M059J (cell line): ENCODE data around the gene HBE1. TPM values are rescaled to one million over a fixed set of nuclear protein-coding genes. Genes with fewer than 3 reads are reported as not detected.
"Not testable (repeated sequence)": the region's sequence is repeated elsewhere in the genome, so short reads cannot be mapped to it uniquely, and the experiment has no call there.

Experiments used
- DNase-seq: peaks from one replicate; pipeline ENCODE4 v3.0.0-alpha.2; 2012; ENCODE audit warnings: low read depth
- total RNA-seq: library from RNA; depleted of rRNA; stranded (reverse); fragments of >200 nt; shearing (Covaris generic); gene quantifications from 2 replicates; pipeline ENCODE4 v1.2.3, GENCODE V29; 2014

The HBE1 gene
- total RNA-seq, 1 experiment from 2014 or later = 2.2 TPM

DNA sequence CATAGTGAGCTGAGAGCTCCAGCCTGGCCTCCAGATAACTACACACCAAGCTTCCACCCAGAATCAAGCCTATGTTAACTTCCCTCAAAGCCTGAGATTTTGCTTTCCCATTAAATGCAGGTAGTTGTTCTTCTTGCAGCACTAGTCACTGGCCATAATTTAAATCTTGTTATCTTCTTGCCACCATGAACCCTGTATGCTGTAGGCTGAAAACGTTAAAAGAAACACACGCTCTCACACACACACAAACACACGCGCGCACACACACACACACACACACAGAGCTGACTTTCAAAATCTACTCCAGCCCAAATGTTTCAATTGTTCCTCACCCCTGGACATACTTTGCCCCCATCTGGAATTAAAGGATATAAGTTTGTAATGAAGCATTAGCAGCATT, 16.3 kb downstream of the HBE1 start:
- DNase-seq = not testable (repeated sequence)

DNA sequence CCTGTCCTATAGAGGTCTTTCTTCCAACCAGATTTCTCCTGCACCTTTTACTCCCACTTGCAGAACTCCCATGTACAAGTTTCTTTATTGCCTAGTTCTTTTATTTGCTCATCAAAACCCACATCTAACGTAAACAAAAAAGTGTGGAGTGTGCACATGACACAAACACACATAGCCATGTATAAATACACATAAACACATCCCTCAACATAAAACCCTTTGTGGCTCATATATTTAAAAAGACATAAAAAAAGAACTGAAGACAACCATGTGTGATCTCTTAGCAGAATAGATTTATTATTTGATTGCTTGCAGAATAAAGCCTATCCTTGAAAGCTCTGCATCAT, 16.9 kb downstream of the HBE1 start:
- DNase-seq = no peak

DNA sequence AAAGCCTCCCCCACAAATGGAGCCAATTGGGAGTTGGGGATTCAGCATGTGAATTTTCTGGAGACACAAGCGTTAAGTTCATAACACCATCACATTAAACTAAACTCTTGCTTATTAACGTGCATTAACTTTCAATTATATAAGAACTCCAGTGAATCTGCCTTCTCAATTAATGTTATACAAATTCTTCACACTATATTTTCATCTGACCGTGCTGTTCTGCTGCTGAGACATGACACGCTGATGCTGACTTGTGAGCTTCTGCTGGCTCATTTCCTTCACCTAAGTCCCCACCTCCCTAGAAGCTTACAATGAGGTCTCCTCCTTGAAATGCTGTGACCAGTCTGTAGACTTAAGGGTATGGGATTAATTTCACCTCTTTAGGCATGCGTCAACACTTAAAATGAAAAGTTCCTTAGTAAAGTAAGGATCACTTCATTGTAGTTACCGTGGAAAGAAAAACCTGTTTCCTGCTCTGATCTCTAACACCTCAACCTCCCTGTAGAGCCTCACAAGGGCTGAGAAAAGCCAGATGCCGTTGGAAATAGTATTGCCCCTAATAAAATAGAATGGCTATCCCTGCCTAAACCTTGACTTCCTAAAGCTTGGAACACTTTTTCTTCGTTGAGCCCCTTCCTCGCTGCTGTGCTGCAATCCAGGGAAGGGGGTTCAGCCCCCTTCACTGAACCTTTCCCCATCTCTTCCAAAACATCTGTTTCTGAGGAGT, 17.4 kb downstream of the HBE1 start:
- DNase-seq = no peak

DNA sequence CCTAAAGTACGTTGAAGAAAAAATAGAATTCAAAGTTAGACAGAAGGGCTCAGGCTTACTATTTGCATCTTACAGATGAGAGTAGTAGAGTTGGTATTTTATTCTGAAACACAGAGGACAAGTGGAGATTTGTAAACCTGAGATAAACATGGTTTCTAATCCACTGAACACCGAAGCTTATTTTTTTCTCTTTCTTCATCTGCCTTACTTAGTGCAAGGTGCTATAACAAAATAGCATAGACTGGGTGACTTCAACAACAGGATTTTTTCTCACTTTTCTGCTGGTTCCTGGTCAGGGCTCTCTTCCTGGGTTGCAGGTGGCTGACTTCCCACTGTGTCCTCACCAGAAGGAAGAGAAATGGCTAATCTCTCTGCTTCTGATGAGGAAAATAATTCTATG, 18.0 kb downstream of the HBE1 start:
- no peak for DNase-seq

DNA sequence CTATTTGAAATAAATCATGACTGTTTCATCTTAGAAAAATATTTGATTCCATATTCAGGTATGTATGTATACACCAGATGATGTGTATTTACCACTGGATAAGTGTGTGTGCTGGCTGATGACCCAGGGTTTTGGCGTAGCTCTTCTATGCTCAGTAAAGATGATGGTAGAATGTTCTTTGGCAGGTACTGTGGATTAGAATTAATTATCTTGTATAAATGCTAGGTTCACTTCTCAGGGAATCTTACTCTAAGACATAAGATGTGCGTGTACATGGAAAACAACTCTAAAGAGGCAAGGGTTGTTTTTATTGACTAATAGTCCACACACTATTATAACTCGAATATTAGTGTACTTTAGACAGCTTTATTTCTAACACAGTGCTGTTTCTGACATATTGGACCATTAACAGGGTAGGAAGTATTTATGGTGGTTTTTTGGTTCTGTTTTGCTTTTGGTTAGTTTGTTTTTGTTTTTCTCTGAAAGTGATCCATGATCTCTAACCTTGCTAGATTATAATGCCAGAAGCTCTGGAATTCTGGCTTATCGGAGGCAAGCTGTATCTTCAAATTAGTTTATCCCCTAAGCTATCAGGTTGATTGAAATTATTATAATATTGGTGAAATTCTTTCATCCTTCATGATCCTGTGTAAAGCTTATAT, 19.1 kb downstream of the HBE1 start:
- no peak for DNase-seq

DNA sequence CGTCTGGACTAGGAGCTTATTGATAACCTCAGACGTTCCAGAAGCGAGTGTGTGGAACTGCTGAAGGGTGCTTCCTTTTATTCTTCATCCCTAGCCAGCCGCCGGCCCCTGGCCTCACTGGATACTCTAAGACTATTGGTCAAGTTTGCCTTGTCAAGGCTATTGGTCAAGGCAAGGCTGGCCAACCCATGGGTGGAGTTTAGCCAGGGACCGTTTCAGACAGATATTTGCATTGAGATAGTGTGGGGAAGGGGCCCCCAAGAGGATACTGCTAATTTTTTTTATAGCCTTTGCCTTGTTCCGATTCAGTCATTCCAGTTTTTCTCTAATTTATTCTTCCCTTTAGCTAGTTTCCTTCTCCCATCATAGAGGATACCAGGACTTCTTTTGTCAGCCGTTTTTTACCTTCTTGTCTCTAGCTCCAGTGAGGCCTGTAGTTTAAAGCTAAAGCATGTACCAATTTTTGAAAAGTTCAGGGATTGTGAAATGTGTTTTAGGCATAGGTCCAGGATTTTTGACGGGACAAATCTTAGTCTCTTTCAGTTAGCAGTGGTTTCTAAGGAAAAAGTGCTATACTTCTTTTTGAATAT, 19.8 kb downstream of the HBE1 start, which contains the start of gene HBG1:
Gene HBG1 (minus strand): TSS at position 51 of the 590 bp plus-strand sequence. CDS start 53 bp downstream, outside the sequence.
- DNase-seq = not testable (repeated sequence)

DNA sequence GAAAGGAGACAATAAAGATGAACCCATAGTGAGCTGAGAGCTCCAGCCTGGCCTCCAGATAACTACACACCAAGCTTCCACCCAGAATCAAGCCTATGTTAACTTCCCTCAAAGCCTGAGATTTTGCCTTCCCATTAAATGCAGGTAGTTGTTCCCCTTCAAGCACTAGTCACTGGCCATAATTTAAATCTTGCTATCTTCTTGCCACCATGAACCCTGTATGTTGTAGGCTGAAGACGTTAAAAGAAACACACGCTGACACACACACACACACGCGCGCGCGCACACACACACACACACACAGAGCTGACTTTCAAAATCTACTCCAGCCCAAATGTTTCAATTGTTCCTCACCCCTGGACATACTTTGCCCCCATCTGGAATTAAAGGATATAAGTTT, 21.2 kb downstream of the HBE1 start:
- DNase-seq = not testable (repeated sequence)

DNA sequence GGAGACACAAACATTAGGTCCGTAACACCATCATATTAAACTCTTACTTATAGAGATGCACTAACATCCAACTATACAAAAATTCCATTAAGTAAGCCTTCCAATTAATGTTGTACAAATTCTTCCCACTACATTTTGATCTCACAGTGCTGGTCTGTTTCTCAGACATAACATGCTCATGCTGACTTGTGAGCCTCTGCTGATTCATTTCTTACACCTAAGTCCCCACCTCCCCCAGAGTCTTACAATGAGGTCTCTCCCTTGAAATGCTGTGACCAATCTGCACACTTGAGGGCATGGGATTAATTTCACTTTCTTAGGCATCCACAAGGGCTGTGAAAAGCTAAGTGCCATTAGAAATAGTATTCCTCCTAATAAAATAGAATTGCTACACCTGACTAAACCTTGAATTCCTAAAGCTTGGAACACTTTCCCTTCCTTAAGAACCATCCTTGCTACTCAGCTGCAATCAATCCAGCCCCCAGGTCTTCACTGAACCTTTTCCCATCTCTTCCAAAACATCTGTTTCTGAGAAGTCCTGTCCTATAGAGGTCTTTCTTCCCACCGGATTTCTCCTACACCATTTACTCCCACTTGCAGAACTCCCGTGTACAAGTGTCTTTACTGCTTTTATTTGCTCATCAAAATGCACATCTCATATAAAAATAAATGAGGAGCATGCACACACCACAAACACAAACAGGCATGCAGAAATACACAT, 22.1 kb downstream of the HBE1 start:
- DNase-seq = peak; percentile 32

DNA sequence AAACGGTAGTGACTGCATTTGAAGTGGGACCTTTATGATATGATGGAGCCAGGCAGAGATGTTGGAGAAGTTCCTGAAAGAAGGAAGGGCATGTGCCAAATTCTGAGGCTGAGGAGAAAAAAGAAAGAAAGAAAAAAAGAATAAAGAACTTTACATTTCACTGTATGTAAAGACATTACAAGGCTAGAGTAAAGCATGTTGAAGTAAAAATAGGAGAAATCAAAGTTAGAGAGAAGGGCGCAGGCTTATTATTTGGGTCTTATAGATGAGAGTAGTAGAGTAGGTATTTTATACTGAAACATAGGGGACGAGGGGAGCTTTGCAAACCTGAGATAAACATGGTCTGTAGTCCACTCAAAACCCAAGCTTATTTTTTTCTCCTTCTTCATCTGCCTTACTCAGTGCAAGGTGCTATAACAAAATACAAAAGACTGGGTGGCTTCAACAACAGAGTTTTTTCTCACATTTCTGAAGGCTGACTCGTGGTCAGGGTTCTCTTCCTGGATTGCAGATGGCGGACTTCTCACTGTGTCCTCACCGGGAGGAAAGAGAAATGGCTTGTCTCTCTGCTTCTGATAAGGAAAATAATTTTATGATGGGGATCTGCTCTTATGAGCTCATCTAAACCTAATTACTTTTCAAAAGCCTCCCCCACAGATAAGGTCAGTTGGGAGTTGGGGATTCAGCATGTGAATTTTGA, 22.8 kb downstream of the HBE1 start:
- DNase-seq = no peak

DNA sequence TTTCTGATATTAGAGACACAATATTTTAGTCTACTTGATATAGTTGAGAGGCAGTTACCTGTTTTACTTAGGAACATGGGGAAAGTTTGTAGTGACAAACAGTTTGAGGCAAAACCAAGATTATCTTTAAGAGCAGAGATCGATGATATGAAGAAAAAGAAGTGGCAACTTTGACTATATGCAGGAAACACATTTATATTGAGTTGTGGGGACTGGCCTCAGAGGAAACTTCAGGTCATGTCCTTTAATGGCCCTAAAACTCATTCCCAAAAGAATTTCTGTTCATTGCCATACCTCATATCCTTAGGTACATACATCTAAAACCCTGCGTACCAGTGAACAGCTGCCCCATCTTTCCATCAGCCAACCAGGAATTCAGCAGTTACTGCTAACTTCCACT, 24.6 kb downstream of the HBE1 start:
- no peak for DNase-seq

DNA sequence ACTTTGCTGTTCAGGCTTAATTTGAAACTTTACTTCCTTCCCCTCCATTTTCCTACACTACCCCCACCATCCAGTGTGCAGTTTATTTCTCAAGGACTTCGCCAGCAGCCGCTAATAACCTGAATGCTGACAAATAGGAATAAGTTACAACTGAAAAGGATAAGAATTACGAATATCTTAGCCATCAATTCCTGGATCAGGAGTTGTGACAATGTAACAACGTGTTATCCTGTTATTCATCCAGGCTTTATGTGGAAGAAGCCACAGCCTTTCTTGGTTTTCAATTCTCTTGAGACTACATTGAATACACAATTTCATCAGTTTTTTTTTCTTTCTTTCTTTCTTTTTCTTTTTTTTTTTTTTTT, 25.9 kb downstream of the HBE1 start:
- no peak for DNase-seq

DNA sequence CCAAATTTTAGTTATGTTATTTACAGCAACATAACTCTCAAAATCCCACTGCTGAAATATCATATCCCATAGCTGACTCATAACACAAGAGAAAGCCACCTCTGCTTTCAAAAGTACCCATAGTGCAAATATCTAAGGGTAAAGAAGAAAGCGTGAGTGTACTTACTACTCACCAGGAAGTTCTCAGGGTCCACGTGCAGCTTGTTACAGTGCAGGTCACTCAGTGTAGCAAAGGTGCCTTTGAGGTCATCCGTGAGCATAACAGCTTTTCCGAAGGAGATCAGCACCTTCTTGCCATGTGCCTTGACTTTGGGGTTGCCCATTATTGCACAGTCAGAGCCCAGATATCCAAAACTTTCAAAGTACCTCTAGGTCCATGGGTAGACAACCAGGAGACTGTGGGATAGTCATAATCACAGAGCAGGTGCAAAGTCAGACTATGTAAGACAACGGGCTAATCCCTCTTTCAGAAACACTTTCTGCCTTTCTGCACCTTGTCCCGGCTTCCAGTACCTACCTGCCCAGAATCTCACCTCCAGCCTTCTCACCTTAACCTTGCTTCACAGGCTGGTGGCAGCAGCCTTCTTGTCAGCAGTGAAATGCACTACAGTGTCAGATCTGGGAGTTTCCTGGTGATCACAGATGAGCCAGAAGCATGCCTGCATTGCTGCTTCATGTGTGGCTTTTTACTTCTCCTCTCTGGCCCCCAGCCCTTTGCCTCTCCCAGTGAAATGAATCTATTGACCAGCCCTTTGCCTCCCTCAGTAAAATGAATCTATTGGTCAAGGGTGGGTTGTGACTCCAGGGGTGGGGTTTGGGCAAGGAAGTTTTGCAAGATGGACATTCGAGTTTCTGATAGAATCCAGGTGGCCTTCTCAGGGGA, 26.6 kb downstream of the HBE1 start:
- peak; percentile 8 for DNase-seq

DNA sequence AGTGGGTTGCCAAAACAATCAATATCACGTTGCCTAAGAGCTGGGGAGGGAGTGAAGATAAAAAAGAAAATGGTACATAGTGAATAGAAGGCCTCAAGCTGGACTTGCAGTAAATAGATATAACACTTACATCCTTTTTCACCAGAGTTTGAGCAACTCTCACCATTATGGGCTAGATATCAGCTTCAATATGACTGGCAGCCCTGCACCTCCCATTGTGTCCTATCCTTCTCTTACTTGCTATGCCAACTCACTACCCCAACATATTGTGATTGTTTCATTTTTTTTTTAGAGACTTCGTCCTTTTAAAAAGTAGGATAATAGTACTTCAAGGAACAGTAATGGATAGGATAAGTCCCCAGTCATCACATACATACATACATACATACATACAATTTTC, 27.5 kb downstream of the HBE1 start:
- DNase-seq = no peak

DNA sequence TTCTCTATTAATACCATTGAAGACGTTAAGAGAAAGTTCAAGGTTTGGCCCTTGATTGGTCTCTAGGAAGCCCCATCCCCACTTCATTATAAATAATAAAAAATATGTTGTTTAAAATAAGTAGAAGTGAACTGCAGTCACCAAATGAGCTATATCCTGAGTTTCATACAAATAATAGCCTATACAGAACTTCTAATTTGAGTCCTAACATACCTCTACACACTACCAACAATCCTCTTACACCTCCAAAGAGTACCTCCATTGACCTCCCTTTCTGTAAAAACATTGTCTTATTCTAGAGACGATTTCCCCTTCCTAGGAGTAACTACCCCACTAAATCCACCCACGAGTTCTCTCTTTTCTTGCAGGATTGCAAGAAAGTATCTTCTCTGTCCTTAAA, 28.3 kb downstream of the HBE1 start:
- DNase-seq = no peak

DNA sequence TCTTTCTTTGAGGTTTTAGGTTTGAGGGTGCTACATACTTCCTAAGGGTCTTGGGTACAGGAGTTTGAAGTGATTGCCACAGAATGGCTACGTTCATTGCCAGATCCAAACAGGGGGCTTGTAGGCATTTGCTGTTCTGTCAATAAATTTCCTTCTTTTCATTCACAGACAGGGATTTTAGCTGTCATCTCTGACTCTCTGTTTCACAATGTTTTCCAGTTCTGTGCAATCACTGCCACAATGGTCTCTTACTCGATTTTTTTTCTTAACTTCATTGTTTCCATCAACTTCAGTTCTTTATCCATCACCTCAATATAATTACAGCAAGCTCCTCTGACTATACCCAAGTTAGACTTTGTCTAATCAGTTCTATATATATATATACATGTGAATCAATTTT, 29.3 kb downstream of the HBE1 start:
- no peak for DNase-seq

DNA sequence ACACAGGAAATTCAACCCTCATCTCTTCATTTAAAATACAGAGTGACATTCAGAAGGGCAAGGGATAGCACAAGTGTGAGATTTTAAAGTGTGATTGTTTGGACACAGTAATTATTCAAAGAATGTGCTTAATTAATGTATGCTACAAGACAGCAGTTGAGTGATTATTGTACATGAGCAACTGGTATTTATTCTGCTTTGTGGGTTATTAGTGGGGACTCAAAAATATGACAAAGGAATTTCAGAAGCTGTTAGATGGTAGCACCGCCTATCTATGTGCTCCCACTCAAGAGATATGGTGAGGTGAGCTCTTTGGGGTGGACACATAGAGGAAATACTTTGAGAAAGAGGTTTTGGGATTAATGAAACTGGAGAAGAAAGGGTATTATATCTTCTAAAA, 29.7 kb downstream of the HBE1 start:
- DNase-seq = no peak

DNA sequence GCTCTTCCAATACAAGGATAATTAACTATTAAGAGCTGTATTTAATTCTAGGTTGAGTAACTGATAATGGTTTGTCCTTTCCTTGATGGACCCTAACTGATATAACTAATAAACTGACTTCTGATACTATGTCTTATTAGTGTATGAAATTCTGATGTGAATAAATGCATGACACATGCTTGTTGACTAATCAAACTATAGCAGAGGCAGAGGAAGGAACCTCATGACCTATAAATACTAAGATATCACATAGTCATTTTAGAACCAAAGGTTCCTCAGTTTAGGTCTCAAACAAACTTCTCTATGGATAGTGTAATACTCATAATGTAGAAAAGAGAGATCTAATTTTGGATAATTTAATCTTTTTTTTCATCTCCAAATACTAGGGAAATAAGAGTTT, 30.7 kb downstream of the HBE1 start:
- no peak for DNase-seq

DNA sequence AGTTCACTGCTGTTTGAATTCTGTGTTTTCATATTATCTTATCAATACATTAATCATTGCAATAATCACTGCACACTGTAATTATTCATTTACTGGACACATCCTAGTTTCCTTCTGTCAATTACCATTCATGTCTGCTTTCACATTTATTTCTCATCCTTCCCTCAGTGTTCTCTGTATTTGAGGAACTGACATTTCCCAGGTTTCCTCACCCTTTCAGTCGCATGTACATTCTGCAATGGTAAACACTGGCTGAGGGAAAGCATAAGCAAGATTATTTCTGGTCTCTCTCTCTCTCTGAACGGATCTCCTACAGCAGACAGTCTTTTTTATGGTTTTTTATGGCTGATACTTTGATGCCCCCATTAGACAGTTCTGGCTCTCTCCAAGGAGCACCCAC, 31.3 kb downstream of the HBE1 start:
- no peak for DNase-seq

DNA sequence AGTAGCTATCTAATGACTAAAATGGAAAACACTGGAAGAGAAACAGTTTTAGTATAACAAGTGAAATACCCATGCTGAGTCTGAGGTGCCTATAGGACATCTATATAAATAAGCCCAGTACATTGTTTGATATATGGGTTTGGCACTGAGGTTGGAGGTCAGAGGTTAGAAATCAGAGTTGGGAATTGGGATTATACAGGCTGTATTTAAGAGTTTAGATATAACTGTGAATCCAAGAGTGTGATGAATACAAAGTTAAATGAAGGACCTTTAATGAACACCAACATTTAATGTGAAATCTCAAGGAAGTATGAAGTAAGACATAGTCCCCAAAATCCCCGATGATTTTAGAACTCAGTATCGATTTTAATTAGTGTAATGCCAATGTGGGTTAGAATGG, 32.3 kb downstream of the HBE1 start:
- DNase-seq = no peak

DNA sequence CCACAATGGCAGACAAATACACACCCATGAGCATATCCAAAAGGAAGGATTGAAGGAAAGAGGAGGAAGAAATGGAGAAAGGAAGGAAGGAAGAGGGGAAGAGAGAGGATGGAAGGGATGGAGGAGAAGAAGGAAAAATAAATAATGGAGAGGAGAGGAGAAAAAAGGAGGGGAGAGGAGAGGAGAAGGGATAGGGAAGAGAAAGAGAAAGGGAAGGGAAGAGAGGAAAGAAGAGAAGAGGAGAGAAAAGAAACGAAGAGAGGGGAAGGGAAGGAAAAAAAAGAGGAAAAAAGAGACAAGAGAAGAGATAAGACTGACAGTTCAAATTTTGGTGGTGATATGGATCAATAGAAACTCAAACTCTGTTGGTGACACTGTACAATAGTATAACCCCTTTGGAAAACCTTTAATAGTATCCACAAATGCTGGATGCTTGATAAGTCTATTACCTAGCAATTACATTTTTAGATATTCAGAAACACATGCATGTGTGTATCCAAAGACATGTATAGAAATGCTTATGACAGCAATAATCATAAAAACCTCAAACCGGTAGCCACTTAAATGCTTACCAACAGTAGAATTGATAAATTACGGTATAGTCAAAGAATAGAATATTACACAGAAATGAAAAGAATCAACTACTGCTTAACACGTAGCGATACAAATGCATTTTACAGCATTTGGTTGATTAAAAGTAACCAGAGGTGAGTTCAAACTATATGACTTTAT, 34.2 kb downstream of the HBE1 start:
- no peak for DNase-seq
